Lung (tissue), 12 donors: ENCODE measurements around the gene C9orf72. TPM values are rescaled to one million over a fixed set of nuclear protein-coding genes. Genes with fewer than 3 reads are reported as not detected.
A peak's percentile ranks its signal among the peaks of the same experiment; 100 is the strongest.

Source experiments
- ATAC-seq: fragments of 200-7000 bp; cut with Tn5 transposase; one replicate; pipeline ENCODE4 v1.9.1; 2020; ENCODE audit warnings: moderate number of reproducible peaks; ENCODE audit not compliant: insufficient read depth, low FRiP score
- DNase-seq, 3 donors: peaks; one replicate each; pipeline ENCODE4 v3.0.0-alpha.2; 2013 to 2017
- H3K27ac ChIP-seq, 2 donors: one replicate each; pipeline ENCODE4 v1.5.1; 2013; ENCODE audit warnings: mild to moderate bottlenecking in 2 of 2, moderate library complexity in 2 of 2, control low read depth in 1 of 2, inconsistent platforms in 1 of 2, low read depth in 1 of 2, low read length in 1 of 2
- H3K27me3 ChIP-seq, 3 donors: one replicate each; pipeline ENCODE4 v1.5.1; 2013; ENCODE audit warnings: low read length in 2 of 3; ENCODE audit not compliant: control insufficient read depth in 3 of 3, insufficient read depth in 3 of 3
- H3K36me3 ChIP-seq, 4 donors: one replicate each; pipeline ENCODE4 v1.5.1; 2013; ENCODE audit warnings: low read length in 4 of 4, mild to moderate bottlenecking in 1 of 4, moderate library complexity in 1 of 4; ENCODE audit not compliant: control insufficient read depth in 4 of 4, insufficient read depth in 4 of 4
- H3K4me1 ChIP-seq, 5 donors: one replicate each; pipeline ENCODE4 v1.5.1; 2013; ENCODE audit warnings: low read length in 5 of 5, mild to moderate bottlenecking in 2 of 5, moderate library complexity in 1 of 5; ENCODE audit not compliant: control insufficient read depth in 5 of 5, insufficient read depth in 5 of 5
- H3K4me3 ChIP-seq: one replicate; pipeline ENCODE4 v1.5.1; 2013; ENCODE audit warnings: mild to moderate bottlenecking, control low read depth, moderate library complexity
- H3K9ac ChIP-seq, 2 donors: one replicate each; pipeline ENCODE4 v1.5.1; 2013; ENCODE audit warnings: low read length in 2 of 2, control low read depth in 1 of 2; ENCODE audit not compliant: insufficient read depth in 1 of 2
- H3K9me3 ChIP-seq, 4 donors: one replicate each; pipeline ENCODE4 v1.5.1; 2013; ENCODE audit warnings: low read length in 3 of 4, mild to moderate bottlenecking in 1 of 4, moderate library complexity in 1 of 4; ENCODE audit not compliant: control insufficient read depth in 4 of 4, insufficient read depth in 3 of 4
- WGBS, 2 donors: extraction: QIAGEN DNeasy Blood & Tissue Kit; methylation state at CpG; one replicate each; pipeline ENCODE4 v1.1.7; 2013; 5-methylcytosine and 5-hydroxymethylcytosine counted together
- polyA plus RNA-seq, 2 donors: library from polyadenylated mRNA; stranded (reverse); fragments of 200-250 nt; gene quantifications; one replicate each; pipeline ENCODE4 v1.2.1, GENCODE V29; 2013
- total RNA-seq, 2 donors: library from RNA; depleted of rRNA in 1 of 2; stranded (reverse); fragments of >200 nt in 1 of 2; gene quantifications; one replicate each; pipeline ENCODE4 v1.2.1, GENCODE V29; 2014 to 2021
- TF ChIP-seq, protein P1 (sequence below): IDR thresholded peaks from 2 replicates; pipeline ENCODE4 v1.5.1; 2012; ENCODE audit warnings: mild to moderate bottlenecking; ENCODE audit errors: control extremely low read depth, extremely low read depth
- donor health status: control.
- donor health status: control.
- donor health status: Bipolar disorder and iron deficiency.
- donor health status: healthy.
- donor health status: DM: yes; HTN: yes; CAD: no.

The C9orf72 gene
- total and polyA plus RNA-seq, 4 donors, result 14.4 to 59.6 (median 23.5) TPM

DNA sequence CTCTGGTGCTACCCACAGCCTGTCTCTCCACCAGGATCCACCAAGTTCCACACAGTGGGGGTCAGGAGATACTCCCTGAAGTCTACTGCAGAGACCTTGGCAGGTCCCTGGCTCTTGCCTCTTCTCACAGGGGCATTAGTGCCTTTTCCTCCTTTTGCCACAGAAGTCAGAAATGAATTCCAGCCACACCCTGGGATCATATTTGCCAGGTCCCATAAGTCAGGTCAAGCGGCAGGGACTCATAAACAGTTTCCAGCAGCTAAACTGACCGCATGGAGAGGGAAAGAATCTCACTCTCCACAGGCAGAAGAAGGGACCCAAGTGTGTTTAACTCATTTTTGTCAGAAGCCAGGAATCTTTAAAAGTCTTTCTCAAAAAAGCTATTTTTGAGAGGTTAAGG is 62.5 kb downstream of the C9orf72 start:
- TF ChIP-seq, protein P1, sequence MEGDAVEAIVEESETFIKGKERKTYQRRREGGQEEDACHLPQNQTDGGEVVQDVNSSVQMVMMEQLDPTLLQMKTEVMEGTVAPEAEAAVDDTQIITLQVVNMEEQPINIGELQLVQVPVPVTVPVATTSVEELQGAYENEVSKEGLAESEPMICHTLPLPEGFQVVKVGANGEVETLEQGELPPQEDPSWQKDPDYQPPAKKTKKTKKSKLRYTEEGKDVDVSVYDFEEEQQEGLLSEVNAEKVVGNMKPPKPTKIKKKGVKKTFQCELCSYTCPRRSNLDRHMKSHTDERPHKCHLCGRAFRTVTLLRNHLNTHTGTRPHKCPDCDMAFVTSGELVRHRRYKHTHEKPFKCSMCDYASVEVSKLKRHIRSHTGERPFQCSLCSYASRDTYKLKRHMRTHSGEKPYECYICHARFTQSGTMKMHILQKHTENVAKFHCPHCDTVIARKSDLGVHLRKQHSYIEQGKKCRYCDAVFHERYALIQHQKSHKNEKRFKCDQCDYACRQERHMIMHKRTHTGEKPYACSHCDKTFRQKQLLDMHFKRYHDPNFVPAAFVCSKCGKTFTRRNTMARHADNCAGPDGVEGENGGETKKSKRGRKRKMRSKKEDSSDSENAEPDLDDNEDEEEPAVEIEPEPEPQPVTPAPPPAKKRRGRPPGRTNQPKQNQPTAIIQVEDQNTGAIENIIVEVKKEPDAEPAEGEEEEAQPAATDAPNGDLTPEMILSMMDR, result no peak
- no peaks in the 10 kb centered on the region for H3K36me3 ChIP-seq
- no peak for ATAC-seq
- 82 to 84% methylated on average over 2 of the region's 2 CpGs for WGBS, 2 donors
- no peaks in the 10 kb centered on the region for H3K27me3 ChIP-seq
- H3K4me1 ChIP-seq, result peaks cover 0 to 10% (median 3%) of the 10 kb centered on the region in 5 donors
- H3K27ac ChIP-seq, result no peak overlapping the region
- no peak for DNase-seq
- H3K4me3 ChIP-seq, result no peak overlapping the region
- H3K9ac ChIP-seq, result no peak overlapping the region
- no peaks in the 10 kb centered on the region for H3K9me3 ChIP-seq

DNA sequence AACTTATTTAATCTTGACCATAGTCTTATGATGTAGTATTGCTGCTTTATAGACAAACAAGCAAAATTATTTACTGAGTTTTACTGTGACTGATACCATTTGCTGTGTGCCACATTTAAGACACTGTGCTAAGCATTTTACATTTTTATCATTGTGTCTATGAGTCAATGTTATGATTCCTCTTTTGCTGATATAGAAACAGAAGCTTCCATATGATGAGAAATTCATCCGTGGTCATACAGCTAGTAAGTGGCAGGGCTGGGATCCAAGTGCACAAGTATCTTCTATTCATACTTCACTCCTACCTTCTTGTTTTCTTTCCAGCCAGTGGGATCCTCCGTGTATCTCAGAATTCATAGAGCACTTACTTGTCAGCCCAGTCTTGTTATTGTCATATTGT is 66.3 kb downstream of the C9orf72 start:
- TF ChIP-seq, protein P1, result no peak

DNA sequence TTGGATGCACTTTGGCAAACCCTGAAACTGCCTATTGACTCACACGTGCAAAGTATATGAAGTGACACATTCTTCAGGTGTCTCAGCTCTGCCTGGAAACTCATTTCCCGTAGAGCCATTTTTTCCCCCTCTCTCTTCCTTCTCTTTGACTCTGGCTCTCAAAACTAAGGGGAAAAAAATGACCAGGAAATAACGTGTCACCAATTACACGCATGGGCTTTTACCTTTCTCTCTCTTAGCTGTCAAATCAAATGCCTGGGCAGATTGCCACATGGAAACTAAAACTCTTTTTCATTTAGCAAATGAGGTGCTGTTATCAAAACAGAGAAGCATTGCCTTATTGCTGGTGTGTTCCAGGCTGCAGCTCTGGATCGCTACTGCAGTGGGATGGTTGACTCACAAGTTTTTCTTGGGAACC is 67.5 kb downstream of the C9orf72 start:
- DNase-seq (no peak), ATAC-seq (peak; percentile 62)
- Histone ChIP-seq H3K9me3 (no peaks in the 10 kb centered on the region), H3K4me3 (no peak overlapping the region), H3K36me3 (no peaks in the 10 kb centered on the region), H3K27me3 (no peaks in the 10 kb centered on the region), H3K27ac (no peak overlapping the region), H3K9ac (no peak overlapping the region), H3K4me1 (peaks cover 0 to 4% (median 0%) of the 10 kb centered on the region in 5 donors)
- 49 to 72% methylated on average over 5 of the region's 5 CpGs for WGBS, 2 donors
- TF ChIP-seq, protein P1, result no peak

More for the DNA sequence above, 66.3 kb downstream of the C9orf72 start:
- no peak for DNase-seq
- Histone ChIP-seq H3K36me3 (no peaks in the 10 kb centered on the region), H3K9me3 (no peaks in the 10 kb centered on the region), H3K4me3 (no peak overlapping the region), H3K27ac (no peak overlapping the region), H3K9ac (no peak overlapping the region), H3K27me3 (no peaks in the 10 kb centered on the region), H3K4me1 (peaks cover 0 to 4% (median 0%) of the 10 kb centered on the region in 5 donors)
- WGBS, 2 donors, result 47 to 79% methylated on average over 2 of the region's 2 CpGs
- no peak for ATAC-seq

DNA sequence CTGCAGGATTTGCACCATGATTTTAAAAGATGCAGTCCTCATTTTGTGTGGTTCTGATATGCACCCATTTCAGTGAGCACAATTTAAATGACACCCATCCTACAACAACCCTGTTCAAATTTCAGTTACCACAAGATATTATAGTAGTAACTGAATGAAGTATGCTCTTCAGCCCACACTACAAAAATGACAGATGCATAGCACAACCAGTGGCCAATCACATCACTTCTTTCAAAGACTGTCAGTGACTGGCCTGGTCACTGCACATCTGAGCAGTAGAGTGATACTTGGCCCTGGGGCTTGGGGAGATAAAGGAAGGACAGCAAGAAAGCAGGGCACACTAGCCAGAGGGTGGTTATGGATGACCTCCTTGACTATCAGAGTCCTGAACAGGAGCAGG is 69.0 kb downstream of the C9orf72 start:
- H3K9ac ChIP-seq, result no peak overlapping the region
- TF ChIP-seq, protein P1, result no peak
- peaks cover 0 to 4% (median 0%) of the 10 kb centered on the region in 5 donors for H3K4me1 ChIP-seq
- no peaks in the 10 kb centered on the region for H3K27me3 ChIP-seq
- ATAC-seq (no peak), DNase-seq (no peak)
- no peak overlapping the region for H3K27ac ChIP-seq
- H3K4me3 ChIP-seq, result no peak overlapping the region
- H3K36me3 ChIP-seq, result no peaks in the 10 kb centered on the region
- H3K9me3 ChIP-seq, result no peaks in the 10 kb centered on the region
